H9 (cell line): ENCODE results near the gene EIF2S3. TPM values are rescaled to one million over a fixed set of nuclear protein-coding genes. Genes with fewer than 3 reads are reported as not detected.

Experiments
- DNase-seq: peaks from one replicate; pipeline ENCODE4 v3.0.0-alpha.2; 2017
- H2AFZ ChIP-seq: one replicate; pipeline ENCODE4 v1.6.1; 2013; ENCODE audit warnings: mild to moderate bottlenecking, low read length, control low read depth, moderate library complexity
- H2AK5ac ChIP-seq: 2 replicates; pipeline ENCODE4 v1.6.1; 2013; ENCODE audit warnings: low read length, control low read depth, mixed read lengths; ENCODE audit not compliant: insufficient read length
- H2BK120ac ChIP-seq: one replicate; pipeline ENCODE4 v1.6.1; 2013; ENCODE audit warnings: low read depth, mild to moderate bottlenecking, low read length, control low read depth, inconsistent platforms; ENCODE audit not compliant: poor library complexity, severe bottlenecking
- H2BK12ac ChIP-seq: 2 replicates; pipeline ENCODE4 v1.6.1; 2013; ENCODE audit warnings: low read length, control low read depth, mixed read lengths, low read depth; ENCODE audit not compliant: insufficient read length
- H2BK15ac ChIP-seq: 2 replicates; pipeline ENCODE4 v1.6.1; 2013; ENCODE audit warnings: low read depth, low read length, control low read depth
- H2BK20ac ChIP-seq: one replicate; pipeline ENCODE4 v1.6.1; 2013; ENCODE audit warnings: low read depth, mild to moderate bottlenecking, low read length, control low read depth, inconsistent platforms; ENCODE audit not compliant: poor library complexity, severe bottlenecking
- H2BK5ac ChIP-seq: 2 replicates; pipeline ENCODE4 v1.6.1; 2013; ENCODE audit warnings: low read length, control low read depth, mixed read lengths; ENCODE audit not compliant: insufficient read length
- H3K14ac ChIP-seq: 2 replicates; pipeline ENCODE4 v1.6.1; 2013; ENCODE audit warnings: low read length, control low read depth; ENCODE audit not compliant: insufficient read depth
- H3K18ac ChIP-seq: 2 replicates; pipeline ENCODE4 v1.6.1; 2013; ENCODE audit warnings: low read depth, mild to moderate bottlenecking, mixed read lengths, low read length, control low read depth; ENCODE audit not compliant: insufficient read length
- H3K23ac ChIP-seq: 2 replicates; pipeline ENCODE4 v1.6.1; 2013; ENCODE audit warnings: low read length, control low read depth, mixed read lengths, low read depth; ENCODE audit not compliant: insufficient read length
- H3K23me2 ChIP-seq: 2 replicates; pipeline ENCODE4 v1.6.1; 2013; ENCODE audit warnings: low read depth, mild to moderate bottlenecking, mixed read lengths, low read length, control low read depth; ENCODE audit not compliant: insufficient read length, poor library complexity, severe bottlenecking
- H3K27ac ChIP-seq: 2 replicates; pipeline ENCODE4 v1.5.1; 2013; ENCODE audit warnings: low read length, control low read depth, mixed read lengths, low read depth; ENCODE audit not compliant: insufficient read length
- H3K27me3 ChIP-seq: 2 replicates; pipeline ENCODE4 v1.6.1; 2013; ENCODE audit warnings: low read length, control low read depth, inconsistent platforms; ENCODE audit not compliant: insufficient read depth
- H3K4ac ChIP-seq: 2 replicates; pipeline ENCODE4 v1.6.1; 2013; ENCODE audit warnings: low read depth, mild to moderate bottlenecking, control low read depth, inconsistent platforms, low read length, moderate library complexity
- H3K4me1 ChIP-seq: 2 replicates; pipeline ENCODE4 v1.6.1; 2013; ENCODE audit warnings: low read length, control low read depth, inconsistent platforms; ENCODE audit not compliant: insufficient read depth
- H3K4me2 ChIP-seq: 2 replicates; pipeline ENCODE4 v1.6.1; 2013; ENCODE audit warnings: low read length, control low read depth, mixed read lengths; ENCODE audit not compliant: insufficient read length, insufficient read depth
- H3K56ac ChIP-seq: 2 replicates; pipeline ENCODE4 v1.6.1; 2013; ENCODE audit warnings: low read depth, mild to moderate bottlenecking, mixed read lengths, low read length, control low read depth; ENCODE audit not compliant: insufficient read length
- H3K79me1 ChIP-seq: 2 replicates; pipeline ENCODE4 v1.6.1; 2013; ENCODE audit warnings: low read depth, mild to moderate bottlenecking, moderate library complexity, low read length, control low read depth, inconsistent platforms; ENCODE audit not compliant: insufficient read depth, poor library complexity, severe bottlenecking
- H3K79me2 ChIP-seq: 2 replicates; pipeline ENCODE4 v1.6.1; 2013; ENCODE audit warnings: low read length, control low read depth, inconsistent platforms; ENCODE audit not compliant: insufficient read depth
- H3K9ac ChIP-seq: 2 replicates; pipeline ENCODE4 v1.6.1; 2013; ENCODE audit warnings: low read length, control low read depth, mixed read lengths; ENCODE audit not compliant: insufficient read length; ENCODE audit errors: extremely low read depth
- H3K9me3 ChIP-seq: one replicate; pipeline ENCODE4 v1.6.1; 2013; ENCODE audit warnings: low read depth, low read length, inconsistent platforms; ENCODE audit not compliant: control insufficient read depth
- H3T11ph ChIP-seq: one replicate; pipeline ENCODE4 v1.6.1; 2013; ENCODE audit warnings: mild to moderate bottlenecking, low read length, control low read depth, inconsistent platforms
- H4K20me1 ChIP-seq: one replicate; pipeline ENCODE4 v1.6.1; 2013; ENCODE audit not compliant: control insufficient read depth, insufficient read length, insufficient read depth
- H4K5ac ChIP-seq: 2 replicates; pipeline ENCODE4 v1.6.1; 2013; ENCODE audit warnings: low read depth, mild to moderate bottlenecking, mixed read lengths, low read length, control low read depth; ENCODE audit not compliant: insufficient read length
- H4K8ac ChIP-seq: replicated peaks from 2 replicates; pipeline ENCODE4 v1.6.1; 2013; ENCODE audit warnings: low read length, control low read depth, mixed read lengths, low read depth; ENCODE audit not compliant: insufficient read length
- H4K91ac ChIP-seq: 2 replicates; pipeline ENCODE4 v1.6.1; 2013; ENCODE audit warnings: low read depth, mild to moderate bottlenecking, moderate library complexity, mixed read lengths, low read length, control low read depth; ENCODE audit not compliant: insufficient read length
- H3K27ac Mint-ChIP-seq, 3 experiments: 2 replicates in 2 of 3; 3 replicates in 1 of 3; pipeline ENCODE4 v1.8.0; 2020 to 2021; ENCODE audit warnings: mixed read lengths in 3 of 3, mild to moderate bottlenecking in 1 of 3, moderate library complexity in 1 of 3
- H3K27me3 Mint-ChIP-seq: 2 replicates; pipeline ENCODE4 v1.8.0; 2021; ENCODE audit warnings: low read depth, mild to moderate bottlenecking, moderate library complexity, mixed read lengths
- H3K36me3 Mint-ChIP-seq, 3 experiments: 2 replicates in 2 of 3; 3 replicates in 1 of 3; pipeline ENCODE4 v1.8.0; 2020 to 2021; ENCODE audit warnings: low read depth in 3 of 3, mixed read lengths in 3 of 3; ENCODE audit not compliant: insufficient read depth in 1 of 3
- H3K4me1 Mint-ChIP-seq, 2 experiments: 2 replicates each; pipeline ENCODE4 v1.8.0; 2020; ENCODE audit warnings: mixed read lengths in 2 of 2
- H3K4me3 Mint-ChIP-seq, 2 experiments: 2 replicates in 1 of 2; 3 replicates in 1 of 2; pipeline ENCODE4 v1.8.0; 2020 to 2021; ENCODE audit warnings: mild to moderate bottlenecking in 2 of 2, mixed read lengths in 2 of 2, moderate library complexity in 1 of 2
- H3K9me3 Mint-ChIP-seq, 2 experiments: 2 replicates in 1 of 2; 3 replicates in 1 of 2; pipeline ENCODE4 v1.8.0; 2020; ENCODE audit warnings: mild to moderate bottlenecking in 2 of 2, mixed read lengths in 2 of 2, moderate library complexity in 1 of 2
- CTCF ChIP-seq: fragments of 200-600 bp; sonication (generic); conservative IDR thresholded peaks from 3 replicates; pipeline ENCODE4 v1.8.0; 2021; ENCODE audit warnings: antibody characterized with exemption, mild to moderate bottlenecking
- WGBS: extraction: QIAGEN DNeasy Blood & Tissue Kit; methylation state at CpG from one replicate; pipeline ENCODE4 v1.1.7; 2013; ENCODE audit warnings: missing lambda C conversion rate, low lambda C conversion rate, mixed read lengths; ENCODE audit not compliant: insufficient read length; ENCODE audit errors: extremely low coverage; 5-methylcytosine and 5-hydroxymethylcytosine counted together
- total RNA-seq: library from RNA; stranded (reverse); gene quantifications from 2 replicates; pipeline ENCODE4 v1.2.1, GENCODE V29; 2021

Gene EIF2S3
- total RNA-seq, 1 experiment from 2014 or later, result 598 TPM

GRCh38 chrX:24030597-24030996 is 24.2 kb upstream of the EIF2S3 start:
- H3K36me3 Mint-ChIP-seq, result no peaks in the 10 kb centered on the region; a peak in 1 of 7 replicates
- H3K27ac Mint-ChIP-seq, result no peak overlapping the region
- Histone ChIP-seq H3K23me2 (peaks cover 5% of the 10 kb centered on the region), H3K79me1 (no peaks in the 10 kb centered on the region), H3T11ph (no peak overlapping the region), H3K27me3 (peaks cover 14% of the 10 kb centered on the region), H2BK5ac (no peak overlapping the region), H3K14ac (no peak overlapping the region), H2AFZ (no peak overlapping the region), H2AK5ac (no peak overlapping the region), H2BK120ac (no peak overlapping the region), H3K4me1 (no peaks in the 10 kb centered on the region), H4K20me1 (no peaks in the 10 kb centered on the region), H3K9ac (no peak overlapping the region), H2BK12ac (no peak overlapping the region), H3K4me2 (no peak overlapping the region), H3K56ac (no peak overlapping the region), H3K4ac (no peak overlapping the region), H3K79me2 (no peaks in the 10 kb centered on the region), H4K91ac (no peak overlapping the region), H3K23ac (no peak overlapping the region), H2BK20ac (no peak overlapping the region), H4K8ac (no peak overlapping the region), H3K9me3 (no peaks in the 10 kb centered on the region), H4K5ac (no peak overlapping the region), H2BK15ac (no peak overlapping the region), H3K27ac (no peak overlapping the region), H3K18ac (no peak overlapping the region)
- TF ChIP-seq CTCF, result no peak
- peaks cover 64% of the 10 kb centered on the region for H3K27me3 Mint-ChIP-seq
- no peak for DNase-seq
- H3K9me3 Mint-ChIP-seq, result no peaks in the 10 kb centered on the region; a peak in 1 of 5 replicates
- H3K4me3 Mint-ChIP-seq, result no peak overlapping the region
- WGBS, result no CpG with 5 or more reads among the region's 5 CpGs
- peaks cover 12% of the 10 kb centered on the region in 2 experiments for H3K4me1 Mint-ChIP-seq
